ENCODE data around the gene SMARCA1.

- TF ChIP-seq CTCF (IDR thresholded peaks at IDR 0.05; ENCODE audit: low read depth, low read length) = no peak
- no peak for TF ChIP-seq POLR2A (IDR thresholded peaks at IDR 0.05; ENCODE audit: extremely low read depth, insufficient read length)
Measured at GRCh38 chrX:129523079-129523911, at the start of gene SMARCA1.

Measured in NB4 (cell line).